GM12878 (cell line): ENCODE measurements around the gene TRAF2. TPM values are rescaled to one million over a fixed set of nuclear protein-coding genes. Genes with fewer than 3 reads are reported as not detected.

Source experiments
- ATAC-seq: fragments of 200-7000 bp; cut with Tn5 transposase; 3 replicates; pipeline ENCODE4 v1.9.1; 2020; ENCODE audit warnings: mild to moderate bottlenecking, moderate library complexity
- BruUV-seq: library from RNA; stranded (reverse); fragments of 400-500 nt; replicated peaks from 2 replicates; lab custom pipeline; 2021; lab: Mats Ljungman, UMichigan
- CTCF ChIA-PET: fragments of 300-600 bp; sonication (Branson Sonifier 250); formaldehyde crosslinking; extraction: SDS; loops from one replicate; lab custom pipeline; 2021; ENCODE audit warnings: inconsistent platforms; lab: Yijun Ruan, JAX
- POLR2A ChIA-PET: fragments of 350-600 bp; formaldehyde crosslinking; extraction: SDS; loops from one replicate; lab custom pipeline; 2021; ENCODE audit warnings: inconsistent platforms; lab: Charles Lee
- RAD21 ChIA-PET: fragments of 300-600 bp; sonication (Branson Sonifier 250); formaldehyde crosslinking; loops from one replicate; lab custom pipeline; 2023; ENCODE audit warnings: antibody characterized with exemption; ENCODE audit not compliant: unreplicated experiment; lab: Charles Lee
- SMC1A ChIA-PET: fragments of 300-600 bp; sonication (Branson Sonifier 250); formaldehyde crosslinking; loops from one replicate; lab custom pipeline; 2023; ENCODE audit not compliant: unreplicated experiment, uncharacterized antibody; lab: Charles Lee
- DNase-seq: peaks from one replicate; pipeline ENCODE4 v3.0.0-alpha.2; 2011; ENCODE audit warnings: low read depth, low spot score
- FAIRE-seq: peaks from 3 replicates; lab custom pipeline; 2011; peaks lifted over from hg19 to GRCh38; lab: Jason Lieb, UNC
- H2AFZ ChIP-seq: 2 replicates; pipeline ENCODE4 v1.6.0; 2011; ENCODE audit warnings: low read depth, low read length, control low read depth; ENCODE audit not compliant: control insufficient read depth
- H3K27ac ChIP-seq: 2 replicates; pipeline ENCODE4 v1.5.1; 2011; ENCODE audit warnings: control low read depth; ENCODE audit not compliant: control insufficient read depth, insufficient read depth
- H3K27me3 ChIP-seq, 2 experiments: replicated peaks in 1 of 2; 2 replicates each; pipeline versions ENCODE4 v1.6.0 to v1.6.1; 2011; ENCODE audit warnings: low read length in 1 of 2; ENCODE audit not compliant: control insufficient read depth in 2 of 2, insufficient read depth in 2 of 2
- H3K36me3 ChIP-seq, 2 experiments: 2 replicates each; pipeline ENCODE4 v1.5.1; 2011; ENCODE audit warnings: low read length in 1 of 2; ENCODE audit not compliant: control insufficient read depth in 2 of 2, insufficient read depth in 2 of 2
- H3K4me1 ChIP-seq: 2 replicates; pipeline ENCODE4 v1.6.1; 2011; ENCODE audit warnings: mild to moderate bottlenecking, low read length, moderate library complexity, mixed read lengths; ENCODE audit not compliant: control insufficient read depth, insufficient read depth
- H3K4me2 ChIP-seq: 2 replicates; pipeline ENCODE4 v1.6.0; 2011; ENCODE audit warnings: control low read depth; ENCODE audit not compliant: control insufficient read depth, insufficient read depth
- H3K4me3 ChIP-seq: fragments of 200-600 bp; sonication (generic); 2 replicates; pipeline ENCODE4 v1.5.1; 2016
- H3K79me2 ChIP-seq: 2 replicates; pipeline ENCODE4 v1.6.0; 2011; ENCODE audit warnings: low read length; ENCODE audit not compliant: control insufficient read depth, insufficient read depth
- H3K9ac ChIP-seq: 2 replicates; pipeline ENCODE4 v1.8.0; 2011; ENCODE audit warnings: low read length, control low read depth, mixed read lengths; ENCODE audit not compliant: control insufficient read depth, insufficient read depth
- H3K9me3 ChIP-seq: replicated peaks from 3 replicates; pipeline ENCODE4 v1.5.1; 2011; ENCODE audit warnings: mild to moderate bottlenecking, low read length; ENCODE audit not compliant: control insufficient read depth, insufficient read depth
- H4K20me1 ChIP-seq: 2 replicates; pipeline ENCODE4 v1.6.0; 2011; ENCODE audit not compliant: control insufficient read depth, insufficient read depth
- FOXK2 ChIP-seq: fragments of 450-650 bp; IDR thresholded peaks from 2 replicates; pipeline ENCODE4 v1.6.1; 2017; ENCODE audit warnings: mild to moderate bottlenecking, moderate library complexity
- GATAD2B ChIP-seq: fragments of 450-650 bp; conservative IDR thresholded peaks from 2 replicates; pipeline ENCODE4 v1.6.1; 2017; ENCODE audit warnings: low read depth, mild to moderate bottlenecking, moderate library complexity
- IKZF1 ChIP-seq: fragments of 450-650 bp; conservative IDR thresholded peaks from 2 replicates; pipeline ENCODE4 v1.6.1; 2017; ENCODE audit warnings: antibody characterized with exemption, mild to moderate bottlenecking
- JUND ChIP-seq: IDR thresholded peaks from 2 replicates; pipeline ENCODE4 v1.6.1; 2012; ENCODE audit warnings: low read depth, mild to moderate bottlenecking, low read length, improper control_type of control experiment, moderate library complexity
- MEF2A ChIP-seq: IDR thresholded peaks from 2 replicates; pipeline ENCODE4 v1.6.1; 2011; ENCODE audit warnings: low read depth, mild to moderate bottlenecking, low read length, moderate library complexity; ENCODE audit not compliant: insufficient read depth
- NFYA ChIP-seq: IDR thresholded peaks from 2 replicates; pipeline ENCODE4 v1.6.1; 2011; ENCODE audit warnings: low read depth, mild to moderate bottlenecking, low read length, improper control_type of control experiment, borderline replicate concordance
- POLR2A ChIP-seq: IDR thresholded peaks from 2 replicates; pipeline ENCODE4 v1.6.1; 2011; ENCODE audit warnings: low read depth, mild to moderate bottlenecking, low read length
- RELA ChIP-seq: fragments of 450-650 bp; IDR thresholded peaks from 2 replicates; pipeline ENCODE4 v1.8.0; 2014; ENCODE audit warnings: borderline replicate concordance; ENCODE audit not compliant: partially characterized antibody
- RUNX3 ChIP-seq: IDR thresholded peaks from 2 replicates; pipeline ENCODE4 v1.6.1; 2012; ENCODE audit warnings: low read length, inconsistent platforms
- SPI1 ChIP-seq: IDR thresholded peaks from 2 replicates; pipeline ENCODE4 v1.6.1; 2011; ENCODE audit warnings: low read depth, mild to moderate bottlenecking, low read length, moderate library complexity, borderline replicate concordance; ENCODE audit not compliant: insufficient read depth
- SRF ChIP-seq, 2 experiments: IDR thresholded peaks; 2 replicates each; pipeline ENCODE4 v1.6.1; 2011; ENCODE audit warnings: low read depth in 2 of 2, low read length in 2 of 2, mild to moderate bottlenecking in 1 of 2, moderate library complexity in 1 of 2
- STAT3 ChIP-seq: IDR thresholded peaks from 2 replicates; pipeline ENCODE4 v1.6.1; 2011; ENCODE audit warnings: low read depth, low read length, improper control_type of control experiment
- SUZ12 ChIP-seq: fragments of 200-600 bp; sonication (generic); IDR thresholded peaks from one replicate; pipeline ENCODE4 v1.6.1; 2018; ENCODE audit warnings: antibody characterized with exemption, mild to moderate bottlenecking; ENCODE audit not compliant: unreplicated experiment
- TCF3 ChIP-seq: IDR thresholded peaks from 2 replicates; pipeline ENCODE4 v1.6.1; 2012; ENCODE audit warnings: low read depth, mild to moderate bottlenecking, low read length, borderline replicate concordance; ENCODE audit not compliant: insufficient read depth
- TCF7 ChIP-seq: IDR thresholded peaks from 2 replicates; pipeline ENCODE4 v1.6.1; 2014; ENCODE audit warnings: antibody characterized with exemption, borderline replicate concordance
- YBX1 ChIP-seq: fragments of 450-650 bp; IDR thresholded peaks from 2 replicates; pipeline ENCODE4 v1.6.1; 2016; ENCODE audit warnings: antibody characterized with exemption
- WGBS: methylation state at CpG from one replicate; pipeline ENCODE4 v1.1.6; 2016; ENCODE audit warnings: low lambda C conversion rate; ENCODE audit not compliant: insufficient replicate concordance, insufficient coverage; ENCODE audit errors: missing lambda C conversion rate; 5-methylcytosine and 5-hydroxymethylcytosine counted together
- in situ Hi-C: fragments of 300-500 bp; cut with MboI; formaldehyde crosslinking; loops from 9 replicates; pipeline ENCODE4 v1.14.3; 2018; ENCODE audit warnings: mixed read lengths
- intact Hi-C: fragments of 100-400 bp; cut with micrococcal nuclease; formaldehyde crosslinking; loops from one replicate; pipeline ENCODE4 v1.14.2; 2022; ENCODE audit not compliant: unreplicated experiment
- polyA plus RNA-seq, 11 experiments: library from polyadenylated mRNA; depleted of rRNA in 4 of 11; unstranded in 6 of 11; stranded (reverse) in 5 of 11; fragments of >200 nt; fragmentation: Nextera tagmentation in 4 of 11; fragmentation: Illumina TruSeq in 1 of 11; extraction: Ambion mirVana in 4 of 11; extraction: Trizol in 1 of 11; gene quantifications; 1 replicate in 1 of 11; 2 replicates in 10 of 11; pipeline versions ENCODE4 v1.2.1 to v1.2.3, GENCODE V29; 2011 to 2016; ENCODE audit warnings: inconsistent platforms in 2 of 11, missing spikeins in 2 of 11, low read depth in 1 of 11
- total RNA-seq, 4 experiments: library from RNA; depleted of rRNA in 3 of 4; stranded (reverse); fragments of >200 nt in 3 of 4; fragmentation: Illumina TruSeq in 1 of 4; extraction: Trizol in 1 of 4; gene quantifications; 2 replicates each; pipeline versions ENCODE4 v1.2.1 to v1.2.3, GENCODE V29; 2013 to 2021
- TF ChIP-seq, protein P1 (sequence below): IDR thresholded peaks from 2 replicates; pipeline ENCODE4 v1.6.1; 2012; ENCODE audit warnings: mild to moderate bottlenecking, low read depth, low read length
- TF ChIP-seq, protein P2 (sequence below): fragments of 450-650 bp; formaldehyde crosslinking; IDR thresholded peaks from 2 replicates; pipeline ENCODE4 v1.4.0; 2020; ENCODE audit warnings: mild to moderate bottlenecking, moderate library complexity

TRAF2 gene
- total and polyA plus RNA-seq, 10 of the 15 experiments (the other 5 are each of a cell fraction or from before 2014, with no cell fraction given), result 0.34 to 39.5 (median 18.7) TPM

DNA sequence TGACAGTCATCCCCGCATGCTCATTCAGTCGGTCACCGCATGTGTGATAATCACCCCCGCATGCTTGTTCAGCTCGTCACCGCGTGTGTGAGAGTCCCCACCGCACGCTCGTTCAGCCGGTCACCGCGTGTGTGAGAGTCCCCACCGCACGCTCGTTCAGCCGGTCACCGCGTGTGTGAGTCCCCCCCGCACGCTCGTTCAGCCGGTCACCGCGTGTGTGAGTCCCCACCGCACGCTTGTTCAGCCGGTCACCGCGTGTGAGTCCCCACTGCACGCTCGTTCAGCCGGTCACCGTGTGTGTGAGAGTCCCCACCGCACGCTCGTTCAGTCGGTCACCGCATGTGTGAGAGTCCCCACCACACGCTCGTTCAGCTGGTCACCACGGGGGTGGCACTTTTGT, 3.5 kb downstream of the TRAF2 start:
- H2AFZ ChIP-seq, result no peak overlapping the region
- H3K27me3 ChIP-seq, result no peaks in the 10 kb centered on the region
- ChIA-PET CTCF (interaction anchor here (0.8 kb wide), 1 partner anchor 47 kb away, joined by 3 read pairs; no protein-coding TSS in a partner anchor), POLR2A (no interaction called here), SMC1A (no interaction called here), RAD21 (interaction anchor here (1.8 kb wide), 1 partner anchor 9 kb away, joined by 5 read pairs; no protein-coding TSS in a partner anchor)
- intact Hi-C loops (loop anchor here (10.0 kb wide), 1 partner anchor 85 kb away; the partner anchor contains the start of gene RABL6), in situ Hi-C loops (no loop called here)
- peaks cover 5% of the 10 kb centered on the region for H3K4me1 ChIP-seq
- no peak for FAIRE-seq
- peaks cover 81% of the 10 kb centered on the region for H3K79me2 ChIP-seq
- no peaks in the 10 kb centered on the region; the same call in 1 of the 2 replicates for H4K20me1 ChIP-seq
- H3K9ac ChIP-seq, result no peak overlapping the region
- ATAC-seq, result no peak
- no peak overlapping the region for H3K4me2 ChIP-seq
- no peak overlapping the region for H3K27ac ChIP-seq
- no peaks in the 10 kb centered on the region for H3K9me3 ChIP-seq
- H3K36me3 ChIP-seq, result peaks cover 6 to 11% of the 10 kb centered on the region in 2 experiments; a peak in 3 of 4 replicates
- no peak overlapping the region for H3K4me3 ChIP-seq
- WGBS, result 97% methylated on average over 40 of the region's 42 CpGs
- no peak for DNase-seq
- BruUV-seq, result no TSS peak
- TF ChIP-seq MEF2A (no peak), SRF (IDR thresholded peaks at IDR 0.05; ENCODE audit: low read depth in 2 of 2, low read length in 2 of 2) (no peak), YBX1 (no peak), TCF7 (no peak), SUZ12 (no peak), FOXK2 (no peak), RUNX3 (no peak), STAT3 (no peak), NFYA (no peak), IKZF1 (no peak), POLR2A (no peak), RELA (no peak), GATAD2B (no peak), JUND (no peak), SPI1 (no peak), TCF3 (peak; percentile 68; the same call in 1 of the 2 replicates)
- TF ChIP-seq, protein P1, sequence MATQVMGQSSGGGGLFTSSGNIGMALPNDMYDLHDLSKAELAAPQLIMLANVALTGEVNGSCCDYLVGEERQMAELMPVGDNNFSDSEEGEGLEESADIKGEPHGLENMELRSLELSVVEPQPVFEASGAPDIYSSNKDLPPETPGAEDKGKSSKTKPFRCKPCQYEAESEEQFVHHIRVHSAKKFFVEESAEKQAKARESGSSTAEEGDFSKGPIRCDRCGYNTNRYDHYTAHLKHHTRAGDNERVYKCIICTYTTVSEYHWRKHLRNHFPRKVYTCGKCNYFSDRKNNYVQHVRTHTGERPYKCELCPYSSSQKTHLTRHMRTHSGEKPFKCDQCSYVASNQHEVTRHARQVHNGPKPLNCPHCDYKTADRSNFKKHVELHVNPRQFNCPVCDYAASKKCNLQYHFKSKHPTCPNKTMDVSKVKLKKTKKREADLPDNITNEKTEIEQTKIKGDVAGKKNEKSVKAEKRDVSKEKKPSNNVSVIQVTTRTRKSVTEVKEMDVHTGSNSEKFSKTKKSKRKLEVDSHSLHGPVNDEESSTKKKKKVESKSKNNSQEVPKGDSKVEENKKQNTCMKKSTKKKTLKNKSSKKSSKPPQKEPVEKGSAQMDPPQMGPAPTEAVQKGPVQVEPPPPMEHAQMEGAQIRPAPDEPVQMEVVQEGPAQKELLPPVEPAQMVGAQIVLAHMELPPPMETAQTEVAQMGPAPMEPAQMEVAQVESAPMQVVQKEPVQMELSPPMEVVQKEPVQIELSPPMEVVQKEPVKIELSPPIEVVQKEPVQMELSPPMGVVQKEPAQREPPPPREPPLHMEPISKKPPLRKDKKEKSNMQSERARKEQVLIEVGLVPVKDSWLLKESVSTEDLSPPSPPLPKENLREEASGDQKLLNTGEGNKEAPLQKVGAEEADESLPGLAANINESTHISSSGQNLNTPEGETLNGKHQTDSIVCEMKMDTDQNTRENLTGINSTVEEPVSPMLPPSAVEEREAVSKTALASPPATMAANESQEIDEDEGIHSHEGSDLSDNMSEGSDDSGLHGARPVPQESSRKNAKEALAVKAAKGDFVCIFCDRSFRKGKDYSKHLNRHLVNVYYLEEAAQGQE, result no peak
- TF ChIP-seq, protein P2, sequence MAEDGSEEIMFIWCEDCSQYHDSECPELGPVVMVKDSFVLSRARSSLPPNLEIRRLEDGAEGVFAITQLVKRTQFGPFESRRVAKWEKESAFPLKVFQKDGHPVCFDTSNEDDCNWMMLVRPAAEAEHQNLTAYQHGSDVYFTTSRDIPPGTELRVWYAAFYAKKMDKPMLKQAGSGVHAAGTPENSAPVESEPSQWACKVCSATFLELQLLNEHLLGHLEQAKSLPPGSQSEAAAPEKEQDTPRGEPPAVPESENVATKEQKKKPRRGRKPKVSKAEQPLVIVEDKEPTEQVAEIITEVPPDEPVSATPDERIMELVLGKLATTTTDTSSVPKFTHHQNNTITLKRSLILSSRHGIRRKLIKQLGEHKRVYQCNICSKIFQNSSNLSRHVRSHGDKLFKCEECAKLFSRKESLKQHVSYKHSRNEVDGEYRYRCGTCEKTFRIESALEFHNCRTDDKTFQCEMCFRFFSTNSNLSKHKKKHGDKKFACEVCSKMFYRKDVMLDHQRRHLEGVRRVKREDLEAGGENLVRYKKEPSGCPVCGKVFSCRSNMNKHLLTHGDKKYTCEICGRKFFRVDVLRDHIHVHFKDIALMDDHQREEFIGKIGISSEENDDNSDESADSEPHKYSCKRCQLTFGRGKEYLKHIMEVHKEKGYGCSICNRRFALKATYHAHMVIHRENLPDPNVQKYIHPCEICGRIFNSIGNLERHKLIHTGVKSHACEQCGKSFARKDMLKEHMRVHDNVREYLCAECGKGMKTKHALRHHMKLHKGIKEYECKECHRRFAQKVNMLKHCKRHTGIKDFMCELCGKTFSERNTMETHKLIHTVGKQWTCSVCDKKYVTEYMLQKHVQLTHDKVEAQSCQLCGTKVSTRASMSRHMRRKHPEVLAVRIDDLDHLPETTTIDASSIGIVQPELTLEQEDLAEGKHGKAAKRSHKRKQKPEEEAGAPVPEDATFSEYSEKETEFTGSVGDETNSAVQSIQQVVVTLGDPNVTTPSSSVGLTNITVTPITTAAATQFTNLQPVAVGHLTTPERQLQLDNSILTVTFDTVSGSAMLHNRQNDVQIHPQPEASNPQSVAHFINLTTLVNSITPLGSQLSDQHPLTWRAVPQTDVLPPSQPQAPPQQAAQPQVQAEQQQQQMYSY (CRISPR knock-in tag), result no peak
